GM12872 (cell line): ENCODE results near the gene RBKS.
A peak's percentile ranks its signal among the peaks of the same experiment; 100 is the strongest.

ENCODE experiments used
- TF ChIP-seq, protein P1 (sequence below): IDR thresholded peaks from 3 replicates; pipeline ENCODE4 v1.5.1; 2011; ENCODE audit warnings: low read depth, mild to moderate bottlenecking, low read length, moderate library complexity; ENCODE audit not compliant: insufficient read depth

The RBKS gene

DNA sequence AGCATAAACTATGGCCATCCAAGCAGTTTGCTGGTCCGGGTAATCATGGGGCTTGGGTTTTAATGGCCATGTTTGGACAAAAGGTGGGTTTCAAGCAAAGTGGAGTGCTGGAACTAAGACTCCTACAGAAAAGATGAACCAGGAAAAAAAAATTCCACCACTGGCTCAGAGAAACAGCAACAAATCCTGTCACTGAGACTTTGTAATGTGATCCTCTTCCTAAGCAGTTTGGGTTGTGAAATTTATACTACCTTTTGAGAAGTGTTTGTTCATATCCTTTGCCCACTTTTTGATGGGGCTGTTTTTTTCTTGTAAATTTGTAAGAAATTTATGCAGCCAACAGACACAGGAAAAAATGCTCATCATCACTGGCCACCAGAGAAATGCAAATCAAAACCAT lies 78.4 kb downstream of the RBKS start:
- TF ChIP-seq, protein P1, sequence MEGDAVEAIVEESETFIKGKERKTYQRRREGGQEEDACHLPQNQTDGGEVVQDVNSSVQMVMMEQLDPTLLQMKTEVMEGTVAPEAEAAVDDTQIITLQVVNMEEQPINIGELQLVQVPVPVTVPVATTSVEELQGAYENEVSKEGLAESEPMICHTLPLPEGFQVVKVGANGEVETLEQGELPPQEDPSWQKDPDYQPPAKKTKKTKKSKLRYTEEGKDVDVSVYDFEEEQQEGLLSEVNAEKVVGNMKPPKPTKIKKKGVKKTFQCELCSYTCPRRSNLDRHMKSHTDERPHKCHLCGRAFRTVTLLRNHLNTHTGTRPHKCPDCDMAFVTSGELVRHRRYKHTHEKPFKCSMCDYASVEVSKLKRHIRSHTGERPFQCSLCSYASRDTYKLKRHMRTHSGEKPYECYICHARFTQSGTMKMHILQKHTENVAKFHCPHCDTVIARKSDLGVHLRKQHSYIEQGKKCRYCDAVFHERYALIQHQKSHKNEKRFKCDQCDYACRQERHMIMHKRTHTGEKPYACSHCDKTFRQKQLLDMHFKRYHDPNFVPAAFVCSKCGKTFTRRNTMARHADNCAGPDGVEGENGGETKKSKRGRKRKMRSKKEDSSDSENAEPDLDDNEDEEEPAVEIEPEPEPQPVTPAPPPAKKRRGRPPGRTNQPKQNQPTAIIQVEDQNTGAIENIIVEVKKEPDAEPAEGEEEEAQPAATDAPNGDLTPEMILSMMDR = no peak

GRCh38 chr2:27810455-27810854 lies 79.7 kb downstream of the RBKS start:
- TF ChIP-seq, protein P1 = no peak

GRCh38 chr2:27809761-27810241 lies 80.4 kb downstream of the RBKS start:
- TF ChIP-seq, protein P1 = no peak

DNA sequence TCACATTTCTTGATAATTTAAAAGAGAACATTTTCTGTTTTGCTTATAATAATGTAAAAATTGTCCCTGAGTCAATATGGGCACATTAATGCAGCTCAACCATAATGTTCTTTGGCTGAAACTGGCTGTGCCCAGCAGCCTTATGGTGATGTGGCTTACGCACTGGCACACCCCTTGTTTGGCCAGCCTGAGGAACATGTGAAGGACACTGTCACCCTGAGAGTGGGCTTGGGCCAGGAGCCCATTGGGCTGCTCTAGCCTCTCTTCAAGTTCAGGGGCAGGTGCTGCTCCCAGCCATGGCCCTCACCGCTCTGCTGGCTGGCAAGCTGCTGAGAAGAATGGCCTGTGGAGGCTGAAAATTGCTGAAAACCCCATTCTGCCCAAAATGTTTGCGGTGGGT lies 81.2 kb downstream of the RBKS start:
- TF ChIP-seq, protein P1 = no peak

DNA sequence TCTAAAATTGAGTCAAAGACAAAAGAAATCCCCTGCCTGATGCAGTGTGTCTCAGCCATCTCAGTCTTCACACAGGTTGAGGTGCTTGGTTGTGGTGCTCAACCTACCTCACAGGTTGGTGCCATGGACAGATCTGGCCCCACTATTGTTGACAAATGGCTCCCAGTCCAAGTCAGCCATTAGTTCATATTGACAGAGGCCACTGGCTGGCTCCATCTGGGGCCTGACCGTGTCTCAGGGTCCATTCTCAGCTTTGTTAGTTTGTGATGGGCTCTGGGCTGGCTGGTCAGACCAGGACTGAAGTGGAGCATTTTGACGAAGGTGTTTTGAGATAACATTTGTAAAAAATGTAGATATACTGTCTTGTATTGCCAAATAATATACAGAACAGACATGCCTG lies 81.8 kb downstream of the RBKS start:
- TF ChIP-seq, protein P1 = no peak

- TF ChIP-seq, protein P1 = peak; percentile 52; the same call in 2 of the 3 replicates
Observed at GRCh38 chr2:27807476-27807875, 82.7 kb downstream of the RBKS start.

GRCh38 chr2:27806311-27807059 lies 83.7 kb downstream of the RBKS start:
- TF ChIP-seq, protein P1 = no peak

DNA sequence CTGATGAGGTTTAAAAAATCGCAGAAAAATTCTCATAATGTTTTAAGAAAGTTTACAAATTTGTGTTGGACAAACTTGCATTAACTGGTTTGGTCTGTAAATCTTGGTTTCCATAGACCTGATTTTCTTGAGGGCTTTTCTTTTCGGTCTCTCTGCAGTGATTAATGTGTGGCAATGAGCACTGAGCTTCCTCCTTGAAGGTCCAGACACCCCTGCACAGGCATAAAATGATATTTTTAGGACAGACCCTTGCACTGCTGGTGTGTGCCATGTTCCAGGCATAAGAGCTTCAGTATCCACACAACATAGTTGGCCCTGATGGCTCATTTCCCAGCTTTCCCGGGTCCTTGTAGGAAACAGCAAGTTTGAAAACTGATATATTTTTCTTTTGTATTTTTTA lies 85.0 kb downstream of the RBKS start:
- TF ChIP-seq, protein P1 = no peak
